ENCODE measurements around the gene EIF3F.

DNA sequence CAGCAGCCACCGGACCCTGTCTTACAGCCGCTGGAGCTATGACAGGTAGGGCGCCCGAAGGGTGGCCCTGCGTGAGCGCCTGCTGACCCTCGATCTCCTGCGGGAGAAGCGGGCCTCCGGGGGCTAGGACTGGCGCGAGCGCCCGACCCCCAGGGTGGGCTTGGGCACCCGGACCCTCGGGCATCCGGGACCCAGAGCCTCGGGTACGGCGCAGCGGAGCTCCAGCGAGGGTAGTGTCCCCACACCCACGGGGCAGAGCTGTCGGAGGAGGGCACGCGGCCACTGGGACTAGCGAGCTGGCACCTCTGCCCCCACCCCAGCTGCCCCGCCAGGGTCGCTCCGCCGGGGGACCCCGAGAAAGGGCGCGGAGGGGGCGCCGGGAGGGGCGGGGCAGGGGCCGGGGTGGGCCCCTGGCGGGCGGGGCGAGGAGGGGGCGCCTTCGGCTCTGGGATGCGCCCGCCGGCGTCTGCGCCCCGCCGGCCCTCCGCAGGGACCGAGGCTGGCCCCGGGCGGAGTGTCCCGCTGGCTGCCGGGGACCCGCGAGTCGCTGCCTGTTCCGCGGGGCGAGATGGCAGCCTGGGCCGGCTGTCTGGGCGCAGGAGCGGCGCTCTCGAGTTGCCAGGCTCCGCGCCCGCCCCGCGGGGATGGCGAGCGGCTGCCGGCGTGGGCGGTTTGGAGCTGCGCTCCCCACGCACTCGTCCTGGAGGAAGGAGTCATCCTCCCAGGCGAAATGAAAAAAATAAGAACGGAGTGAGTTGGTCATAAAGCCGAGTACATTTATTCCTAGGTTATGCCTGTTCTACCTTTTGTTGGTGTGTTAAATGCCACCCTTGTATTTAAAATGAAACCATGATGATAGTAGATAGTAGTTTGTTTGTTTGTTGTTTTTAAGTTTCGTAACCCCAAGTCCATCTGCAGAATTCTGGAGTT, 32.4 kb downstream of the EIF3F start:
- TF ChIP-seq CTCF (IDR thresholded peaks at IDR 0.05) (peak; percentile 23; the same call in 1 of the 2 replicates), ZFX (IDR thresholded peaks at IDR 0.05; ENCODE audit: borderline replicate concordance) (no peak)
